Endodermal cell (in vitro differentiated cells): ENCODE data around the gene TANC2. TPM values are rescaled to one million over a fixed set of nuclear protein-coding genes. Genes with fewer than 3 reads are reported as not detected.

ENCODE experiments used
- DNase-seq: peaks from one replicate; pipeline ENCODE4 v3.0.0-alpha.2; 2017
- H3K27ac ChIP-seq: 2 replicates; pipeline ENCODE4 v1.5.1; 2013; ENCODE audit warnings: mild to moderate bottlenecking, low read depth, low read length, moderate library complexity
- H3K27me3 ChIP-seq: 2 replicates; pipeline ENCODE4 v1.6.1; 2013; ENCODE audit warnings: mild to moderate bottlenecking, low read length, moderate library complexity; ENCODE audit not compliant: insufficient read depth, control insufficient read depth, poor library complexity, severe bottlenecking
- H3K36me3 ChIP-seq: 2 replicates; pipeline ENCODE4 v1.7.0; 2013; ENCODE audit warnings: mild to moderate bottlenecking, low read length, moderate library complexity; ENCODE audit not compliant: control insufficient read depth, insufficient read depth
- H3K4me1 ChIP-seq: one replicate; pipeline ENCODE4 v1.7.0; 2013; ENCODE audit warnings: low read length; ENCODE audit not compliant: control insufficient read depth, insufficient read depth
- H3K4me3 ChIP-seq: 2 replicates; pipeline ENCODE4 v1.5.1; 2013; ENCODE audit warnings: mild to moderate bottlenecking, low read length, moderate library complexity
- H3K9ac ChIP-seq: 2 replicates; pipeline ENCODE4 v1.6.1; 2013; ENCODE audit warnings: mild to moderate bottlenecking, low read length, moderate library complexity; ENCODE audit not compliant: poor library complexity, severe bottlenecking; ENCODE audit errors: extremely low read depth
- H3K9me3 ChIP-seq: 2 replicates; pipeline ENCODE4 v1.6.1; 2013; ENCODE audit warnings: mild to moderate bottlenecking, low read length, moderate library complexity; ENCODE audit not compliant: control insufficient read depth
- H3K27ac Mint-ChIP-seq: 2 replicates; pipeline ENCODE4 v1.8.0; 2020; ENCODE audit warnings: mixed read lengths
- H3K27me3 Mint-ChIP-seq: 2 replicates; pipeline ENCODE4 v1.8.0; 2021; ENCODE audit warnings: mild to moderate bottlenecking, mixed read lengths; ENCODE audit not compliant: insufficient read depth
- H3K36me3 Mint-ChIP-seq: 2 replicates; pipeline ENCODE4 v1.8.0; 2020; ENCODE audit warnings: low read depth, mixed read lengths
- H3K4me1 Mint-ChIP-seq: 2 replicates; pipeline ENCODE4 v1.8.0; 2020; ENCODE audit warnings: mixed read lengths
- H3K4me3 Mint-ChIP-seq: 2 replicates; pipeline ENCODE4 v1.8.0; 2020; ENCODE audit warnings: mild to moderate bottlenecking, moderate library complexity, mixed read lengths
- H3K9me3 Mint-ChIP-seq: 2 replicates; pipeline ENCODE4 v1.8.0; 2020; ENCODE audit warnings: mild to moderate bottlenecking, mixed read lengths
- WGBS, 2 experiments: methylation state at CpG; one replicate each; pipeline versions ENCODE4 v1.1.5 to v1.1.7; 2013; ENCODE audit warnings: missing lambda C conversion rate in 2 of 2, mixed read lengths in 1 of 2; ENCODE audit not compliant: insufficient coverage in 1 of 2, insufficient read length in 1 of 2; 5-methylcytosine and 5-hydroxymethylcytosine counted together
- total RNA-seq, 2 donors: library from RNA; stranded (reverse); fragmentation: NEBNext Ultra II Directional in 1 of 2; extraction: Animal tissue kit (Norgen Biotek cat#: 25700) in 1 of 2; gene quantifications; 2 replicates in 1 of 2; 3 replicates in 1 of 2; pipeline ENCODE4 v1.2.1, GENCODE V29; 2021
- TF ChIP-seq, protein P1 (sequence below): fragments of 200-600 bp; sonication (generic); conservative IDR thresholded peaks from 2 replicates; pipeline ENCODE4 v1.5.0; 2021; ENCODE audit warnings: antibody characterized with exemption, mild to moderate bottlenecking

TANC2 gene
- total RNA-seq, 2 donors from 2014 or later = 16.7 to 22.9 TPM

DNA sequence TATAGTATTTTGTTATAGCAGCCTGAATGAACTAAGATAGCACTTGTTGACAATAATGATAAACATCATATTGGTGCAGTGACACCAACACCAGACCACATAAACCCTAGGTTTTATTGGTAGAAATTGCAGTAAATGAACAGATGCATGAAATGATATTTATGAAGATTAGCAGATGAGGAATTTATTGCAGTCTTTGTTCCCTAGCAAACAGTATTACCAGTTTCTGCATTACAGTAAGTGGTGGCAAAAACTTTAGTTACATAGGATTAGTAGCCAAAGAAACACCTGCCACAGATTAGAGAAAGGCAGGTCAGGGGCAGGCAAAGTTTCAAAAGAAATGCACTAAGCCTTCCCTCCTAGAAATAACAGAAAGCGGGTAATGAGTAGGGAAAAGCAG lies 17.7 kb upstream of the TANC2 start:
- no peak overlapping the region for H3K9ac ChIP-seq
- H3K36me3 Mint-ChIP-seq = no peaks in the 10 kb centered on the region
- H3K4me3 ChIP-seq = no peak overlapping the region
- TF ChIP-seq, protein P1, sequence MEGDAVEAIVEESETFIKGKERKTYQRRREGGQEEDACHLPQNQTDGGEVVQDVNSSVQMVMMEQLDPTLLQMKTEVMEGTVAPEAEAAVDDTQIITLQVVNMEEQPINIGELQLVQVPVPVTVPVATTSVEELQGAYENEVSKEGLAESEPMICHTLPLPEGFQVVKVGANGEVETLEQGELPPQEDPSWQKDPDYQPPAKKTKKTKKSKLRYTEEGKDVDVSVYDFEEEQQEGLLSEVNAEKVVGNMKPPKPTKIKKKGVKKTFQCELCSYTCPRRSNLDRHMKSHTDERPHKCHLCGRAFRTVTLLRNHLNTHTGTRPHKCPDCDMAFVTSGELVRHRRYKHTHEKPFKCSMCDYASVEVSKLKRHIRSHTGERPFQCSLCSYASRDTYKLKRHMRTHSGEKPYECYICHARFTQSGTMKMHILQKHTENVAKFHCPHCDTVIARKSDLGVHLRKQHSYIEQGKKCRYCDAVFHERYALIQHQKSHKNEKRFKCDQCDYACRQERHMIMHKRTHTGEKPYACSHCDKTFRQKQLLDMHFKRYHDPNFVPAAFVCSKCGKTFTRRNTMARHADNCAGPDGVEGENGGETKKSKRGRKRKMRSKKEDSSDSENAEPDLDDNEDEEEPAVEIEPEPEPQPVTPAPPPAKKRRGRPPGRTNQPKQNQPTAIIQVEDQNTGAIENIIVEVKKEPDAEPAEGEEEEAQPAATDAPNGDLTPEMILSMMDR = no peak
- 83% methylated on average over 1 of the region's 1 CpG; no CpG with 5 or more reads in 1 of the 2 experiments for WGBS, 2 experiments
- no peak for DNase-seq
- no peak overlapping the region for H3K27ac ChIP-seq
- H3K27me3 Mint-ChIP-seq = peaks cover 6% of the 10 kb centered on the region
- no peaks in the 10 kb centered on the region for H3K4me1 ChIP-seq
- no peaks in the 10 kb centered on the region for H3K36me3 ChIP-seq
- no peak overlapping the region for H3K27ac Mint-ChIP-seq
- H3K9me3 ChIP-seq = no peaks in the 10 kb centered on the region
- no peak overlapping the region for H3K4me3 Mint-ChIP-seq
- no peaks in the 10 kb centered on the region for H3K27me3 ChIP-seq
- no peaks in the 10 kb centered on the region for H3K9me3 Mint-ChIP-seq
- peaks cover 8% of the 10 kb centered on the region for H3K4me1 Mint-ChIP-seq

DNA sequence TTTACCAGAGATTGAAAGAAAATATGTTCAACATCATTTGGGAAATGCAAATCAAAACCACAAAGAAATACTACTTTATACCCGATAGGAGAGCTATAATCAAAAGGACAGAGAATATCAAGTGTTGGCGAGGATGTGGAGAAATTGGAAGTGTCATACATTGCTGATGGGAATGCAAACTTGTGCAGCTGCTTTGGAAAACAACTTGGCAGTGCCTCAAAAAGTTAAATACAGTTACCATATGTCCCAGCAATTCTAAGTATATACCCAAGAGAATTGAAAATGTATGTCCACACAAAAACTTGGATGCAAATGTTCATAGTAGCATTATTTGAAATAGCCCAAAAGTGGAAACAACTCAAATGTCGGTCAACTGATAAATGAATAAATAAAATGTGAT lies 17.0 kb upstream of the TANC2 start:
- H3K4me1 Mint-ChIP-seq = peaks cover 8% of the 10 kb centered on the region
- 80 to 93% methylated on average over 1 to 2 of the region's 3 CpGs for WGBS, 2 experiments
- no peaks in the 10 kb centered on the region for H3K9me3 ChIP-seq
- no peak overlapping the region for H3K9ac ChIP-seq
- peaks cover 6% of the 10 kb centered on the region for H3K27me3 Mint-ChIP-seq
- no peaks in the 10 kb centered on the region for H3K36me3 Mint-ChIP-seq
- no peak overlapping the region for H3K27ac ChIP-seq
- no peak for DNase-seq
- H3K27ac Mint-ChIP-seq = no peak overlapping the region
- H3K9me3 Mint-ChIP-seq = no peaks in the 10 kb centered on the region
- no peaks in the 10 kb centered on the region for H3K36me3 ChIP-seq
- no peaks in the 10 kb centered on the region for H3K27me3 ChIP-seq
- TF ChIP-seq, protein P1 = no peak
- no peak overlapping the region for H3K4me3 Mint-ChIP-seq
- H3K4me1 ChIP-seq = no peaks in the 10 kb centered on the region
- H3K4me3 ChIP-seq = no peak overlapping the region

DNA sequence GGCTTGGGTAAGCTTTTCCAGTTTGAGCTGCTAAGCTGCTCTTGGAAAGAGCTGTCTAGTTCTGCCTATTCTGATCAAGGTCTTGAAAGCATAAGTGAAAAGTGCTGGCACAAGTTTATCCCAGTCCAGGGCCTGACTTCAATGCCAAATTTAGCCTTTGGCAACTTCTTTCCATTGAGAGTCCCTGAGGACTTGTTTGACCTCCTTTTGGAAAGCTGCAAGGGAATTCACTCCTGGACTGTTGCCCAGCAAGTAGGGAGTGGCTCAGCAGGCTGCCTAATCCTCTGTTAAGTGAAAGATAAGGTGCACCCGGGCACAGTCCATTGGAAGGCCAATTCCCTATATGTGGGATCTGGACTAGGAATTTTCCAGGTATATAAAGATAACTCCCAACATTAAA lies 16.0 kb upstream of the TANC2 start:
- DNase-seq = no peak
- TF ChIP-seq, protein P1 = no peak

More for the DNA sequence above, 16.0 kb upstream of the TANC2 start:
- no peaks in the 10 kb centered on the region for H3K36me3 Mint-ChIP-seq
- no peak overlapping the region for H3K4me3 Mint-ChIP-seq
- H3K27me3 ChIP-seq = no peaks in the 10 kb centered on the region
- no peak overlapping the region for H3K9ac ChIP-seq
- no peak overlapping the region for H3K27ac Mint-ChIP-seq
- WGBS, 2 experiments = 50% methylated on average over 1 of the region's 1 CpG; no CpG with 5 or more reads in 1 of the 2 experiments
- no peaks in the 10 kb centered on the region for H3K9me3 ChIP-seq
- H3K4me3 ChIP-seq = no peak overlapping the region
- H3K4me1 Mint-ChIP-seq = peaks cover 8% of the 10 kb centered on the region
- peaks cover 6% of the 10 kb centered on the region for H3K27me3 Mint-ChIP-seq
- H3K27ac ChIP-seq = no peak overlapping the region
- H3K4me1 ChIP-seq = no peaks in the 10 kb centered on the region
- no peaks in the 10 kb centered on the region for H3K9me3 Mint-ChIP-seq
- H3K36me3 ChIP-seq = no peaks in the 10 kb centered on the region
